ENCODE measurements around the gene PTTG1IP. TPM values are rescaled to one million over a fixed set of nuclear protein-coding genes. Genes with fewer than 3 reads are reported as not detected.

PTTG1IP gene, protein sequence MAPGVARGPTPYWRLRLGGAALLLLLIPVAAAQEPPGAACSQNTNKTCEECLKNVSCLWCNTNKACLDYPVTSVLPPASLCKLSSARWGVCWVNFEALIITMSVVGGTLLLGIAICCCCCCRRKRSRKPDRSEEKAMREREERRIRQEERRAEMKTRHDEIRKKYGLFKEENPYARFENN
- 300 and 391 TPM in 2 replicates for total RNA-seq

DNA sequence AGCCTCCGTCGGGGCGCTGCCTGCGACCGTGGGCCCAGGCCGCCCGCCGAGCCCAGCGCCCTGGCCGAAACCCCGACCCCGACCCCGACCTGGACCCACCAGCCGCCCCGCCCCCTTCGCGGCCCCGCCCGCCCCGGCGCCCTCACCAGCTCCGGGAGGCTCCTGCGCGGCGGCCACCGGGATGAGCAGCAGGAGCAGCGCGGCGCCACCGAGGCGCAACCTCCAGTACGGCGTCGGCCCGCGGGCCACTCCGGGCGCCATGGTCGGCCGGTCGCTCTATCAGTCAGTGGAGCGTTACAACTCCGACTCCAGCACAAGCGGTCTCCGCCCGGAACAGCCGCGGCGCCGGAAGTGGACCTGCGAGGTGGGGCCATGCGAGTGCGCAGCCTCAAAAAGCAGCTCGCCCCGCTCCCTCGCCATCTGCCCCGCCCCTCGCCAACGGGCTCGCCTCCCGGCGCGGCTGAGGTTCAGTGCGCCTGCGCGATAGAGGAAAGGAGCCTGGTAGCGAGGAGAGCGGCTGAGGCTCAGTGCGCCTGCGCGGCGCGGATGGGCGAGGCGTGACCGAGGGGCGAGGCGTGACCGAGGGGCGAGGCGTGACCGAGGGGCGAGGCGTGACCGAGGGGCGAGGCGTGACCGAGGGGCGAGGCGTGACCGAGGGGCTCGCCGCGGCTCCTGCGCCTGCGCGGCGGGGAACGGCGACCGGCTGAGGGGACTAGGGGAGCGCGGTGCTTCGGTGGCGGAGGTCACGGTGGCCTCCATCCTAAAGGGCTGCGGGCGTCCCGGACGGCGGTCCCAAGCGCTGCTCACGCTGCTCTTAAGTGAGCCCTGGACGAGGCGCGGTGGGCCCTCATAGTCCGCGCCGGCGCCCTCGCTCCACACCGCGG, at the start of gene PTTG1IP:
Gene PTTG1IP, minus strand, starts transcription at position 335 of the 884 bp plus-strand sequence. Its CDS starts 74 bp downstream, at position 261.

DNA sequence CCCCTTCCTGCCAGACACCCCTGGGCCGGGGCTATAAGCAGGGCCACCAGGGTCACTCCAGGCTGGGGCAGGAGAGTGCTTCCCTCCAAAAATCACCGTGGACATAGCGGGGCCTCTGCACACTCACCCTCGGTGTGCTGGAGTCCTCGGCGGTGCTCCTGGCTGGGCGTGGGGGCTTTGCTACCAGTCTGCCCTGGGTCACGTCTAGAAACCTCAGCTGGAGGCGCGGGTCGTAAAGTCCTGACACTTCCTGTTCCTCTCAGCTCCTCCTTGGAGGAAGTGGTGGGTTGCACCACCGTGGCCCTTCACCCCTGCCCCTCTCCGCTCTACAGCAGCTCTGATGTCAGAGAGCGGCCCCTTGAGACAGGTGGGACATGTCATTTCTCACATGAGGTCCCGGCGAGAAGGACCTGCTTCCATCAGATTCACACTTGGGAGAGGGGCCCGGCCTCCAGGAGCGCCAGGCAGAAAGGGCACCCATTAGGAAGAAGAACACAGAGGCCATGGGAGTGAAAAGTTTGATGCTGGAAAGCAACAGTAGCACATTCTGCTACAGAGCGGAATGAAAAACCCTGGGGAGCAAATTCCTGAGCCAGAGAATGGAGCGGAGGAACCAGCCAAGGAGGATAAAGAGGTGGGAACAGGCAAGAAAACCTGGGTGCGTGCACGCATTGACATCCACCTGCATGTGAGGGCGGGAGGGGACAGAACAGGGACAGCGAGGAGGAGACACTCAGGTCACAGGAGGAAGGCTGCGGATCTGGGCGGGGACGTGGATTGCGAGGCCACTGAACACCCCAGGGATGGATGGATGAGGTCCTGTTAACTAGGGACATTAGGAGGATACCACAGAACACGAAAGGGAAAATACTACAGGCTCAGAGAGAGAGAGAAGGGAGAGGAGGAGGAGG, 47.5 kb upstream of the PTTG1IP start, which contains the start of gene ITGB2:
Gene ITGB2, minus strand, starts transcription at position 206 of the 911 bp plus-strand sequence. CDS start 10,117 bp downstream, outside the sequence.

DNA sequence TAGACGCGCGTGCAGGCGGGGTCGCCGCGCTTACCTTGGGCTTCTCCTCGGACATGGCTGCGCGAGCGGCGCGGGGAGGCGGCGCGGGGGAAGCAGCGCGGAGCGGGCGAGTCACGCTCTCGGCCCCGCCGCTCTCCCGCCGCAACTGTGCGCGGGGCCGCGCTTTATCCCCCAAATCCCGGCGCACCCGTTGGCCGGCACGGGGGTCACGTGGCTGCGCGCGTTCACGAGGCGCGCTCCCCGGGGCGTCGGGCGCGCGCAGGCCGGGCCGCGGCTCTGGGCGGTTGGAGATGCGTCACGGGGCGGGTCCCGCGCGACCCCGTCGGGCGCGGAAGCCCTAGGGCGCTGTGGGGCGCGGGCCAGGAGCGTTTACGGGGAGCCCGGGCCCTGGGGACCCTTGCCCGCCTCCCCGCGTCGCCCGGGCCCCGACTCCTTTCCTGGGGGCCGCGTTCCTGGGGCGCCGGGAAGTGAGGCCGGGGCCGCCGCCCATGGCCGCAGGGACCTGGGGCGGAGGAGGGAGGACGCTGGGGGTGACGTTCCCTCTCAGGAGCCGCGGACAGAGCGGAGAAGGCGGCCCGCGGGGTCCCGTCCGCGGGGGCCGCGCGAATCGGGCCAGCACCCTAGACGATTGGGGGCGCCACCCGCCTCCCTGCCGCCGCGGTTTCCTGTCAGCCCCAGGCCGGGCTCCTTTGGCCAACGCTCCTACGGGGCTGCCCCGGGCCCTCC, 55.4 kb downstream of the PTTG1IP start, which contains the start of gene SUMO3:
Gene SUMO3, minus strand, starts transcription at position 149 of the 726 bp plus-strand sequence. Its CDS starts 94 bp downstream, at position 55.

DNA sequence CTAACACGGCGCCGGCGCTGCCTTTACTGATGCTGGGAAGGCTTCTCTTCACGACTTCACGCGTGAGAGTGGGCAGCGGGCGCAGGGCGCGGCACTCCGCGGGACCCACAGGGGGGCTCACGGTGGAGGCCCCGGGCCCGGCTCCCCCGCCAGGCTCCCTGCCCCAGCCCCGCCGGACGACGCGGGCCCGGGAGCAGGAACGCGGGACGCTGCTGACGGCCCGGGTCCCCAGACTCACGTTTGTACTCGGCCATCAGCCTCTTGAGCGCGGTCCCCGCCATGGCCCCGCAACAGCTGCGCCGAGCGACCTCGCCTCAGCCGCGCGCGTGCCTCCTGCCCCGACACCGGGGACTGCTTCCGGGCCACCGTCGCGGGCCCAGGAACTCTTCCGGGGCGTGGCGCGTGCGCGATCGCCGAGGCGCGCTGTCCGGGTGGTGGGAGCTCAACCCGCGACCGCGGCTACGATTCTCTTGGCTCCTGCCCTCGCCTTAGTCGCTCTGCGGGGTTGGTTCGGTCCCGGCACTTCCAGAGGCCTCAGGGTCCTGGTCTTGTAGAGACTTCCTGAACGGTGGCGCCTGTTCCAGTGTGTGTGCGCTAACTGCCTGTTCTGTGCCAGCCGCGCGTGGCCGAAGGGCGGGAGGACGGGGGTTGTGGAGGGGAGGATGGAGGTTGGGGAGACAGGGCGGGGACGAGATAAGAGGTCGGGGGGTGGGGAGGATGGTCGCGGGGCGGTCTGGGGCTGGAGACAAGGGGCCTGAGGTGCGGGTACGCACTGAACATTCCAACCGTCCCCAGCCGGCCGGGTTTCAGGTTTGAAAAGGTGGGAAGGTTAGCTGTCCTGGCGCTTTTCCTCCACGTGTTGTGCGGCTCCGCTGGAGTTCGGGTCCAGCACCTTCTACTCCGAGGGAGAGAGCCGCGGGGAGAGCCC, 71.8 kb downstream of the PTTG1IP start, which contains the start of gene UBE2G2:
Gene UBE2G2, minus strand, starts transcription at position 353 of the 928 bp plus-strand sequence. Its CDS starts 72 bp downstream, at position 281.

Other genes starting within 250 kb of the PTTG1IP start
- not detected in 2 replicates for gene KRTAP10-9, start 246.6 kb downstream of the PTTG1IP start, total RNA-seq
- gene KRTAP10-10, start 236.3 kb downstream of the PTTG1IP start, total RNA-seq: not detected in 2 replicates
- gene KRTAP10-11, start 227.3 kb downstream of the PTTG1IP start, total RNA-seq: not detected in 2 replicates
- not detected in 2 replicates for gene KRTAP12-4, start 219.0 kb downstream of the PTTG1IP start, total RNA-seq
- gene KRTAP12-3, start 215.8 kb downstream of the PTTG1IP start, total RNA-seq: not detected in 2 replicates
- gene KRTAP12-2, start 206.8 kb downstream of the PTTG1IP start, total RNA-seq: not detected in 2 replicates
- not detected in 2 replicates for gene KRTAP12-1, start 191.5 kb downstream of the PTTG1IP start, total RNA-seq
- not detected in 2 replicates for gene KRTAP10-12, start 176.5 kb downstream of the PTTG1IP start, total RNA-seq
- not detected in 2 replicates for gene TSPEAR, start 162.1 kb downstream of the PTTG1IP start, total RNA-seq
- 75.4 and 101 TPM in 2 replicates for gene UBE2G2, start 71.9 kb downstream of the PTTG1IP start, total RNA-seq
- 88.0 and 101 TPM in 2 replicates for gene SUMO3, start 55.6 kb downstream of the PTTG1IP start, total RNA-seq
- under 0.01 TPM in 1 of 2 replicates, not detected in the other for gene ITGB2, start 47.2 kb upstream of the PTTG1IP start, total RNA-seq
- 25.4 and 35.1 TPM in 2 replicates for gene SLX9, start 66.3 kb upstream of the PTTG1IP start, total RNA-seq
- gene ADARB1, start 200.9 kb upstream of the PTTG1IP start, total RNA-seq: 19.2 and 25.2 TPM in 2 replicates

Data from epithelial cell of umbilical artery (primary cell).